GM21576 (cell line): ENCODE measurements around the gene SLC7A9.
"Not testable (repeated sequence)": the region's sequence is repeated elsewhere in the genome, so short reads cannot be mapped to it uniquely, and the experiment has no call there.

Source experiments
- ATAC-seq: cut with Tn5 transposase; IDR thresholded peaks from one replicate; pipeline ENCODE4 v1.9.1; 2021; ENCODE audit warnings: mild to moderate bottlenecking, moderate library complexity; ENCODE audit not compliant: unreplicated experiment

The SLC7A9 gene

DNA sequence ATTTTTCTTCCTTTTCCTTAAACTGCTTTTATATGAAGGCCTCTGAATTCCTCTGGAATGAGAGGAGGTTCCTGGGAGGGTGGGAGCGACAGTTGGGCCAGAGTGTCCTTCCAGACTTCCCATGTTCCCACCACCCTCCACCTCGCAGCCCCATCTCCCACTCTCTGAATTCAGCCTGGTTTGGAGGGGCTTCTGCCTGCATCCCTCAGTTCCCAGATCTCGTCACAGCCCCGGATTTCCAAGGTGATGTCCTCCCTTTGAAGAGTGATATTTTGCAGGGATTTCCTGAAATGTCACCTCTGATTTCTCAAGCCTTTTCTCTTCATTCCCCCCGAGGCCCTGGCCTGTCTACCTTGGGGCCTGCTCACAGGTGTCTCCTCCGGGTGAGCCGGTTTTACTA lies 16.7 kb upstream of the SLC7A9 start:
- ATAC-seq: no peak

GRCh38 chr19:32885255-32885654 lies 15.7 kb upstream of the SLC7A9 start:
- ATAC-seq: not testable (repeated sequence)

DNA sequence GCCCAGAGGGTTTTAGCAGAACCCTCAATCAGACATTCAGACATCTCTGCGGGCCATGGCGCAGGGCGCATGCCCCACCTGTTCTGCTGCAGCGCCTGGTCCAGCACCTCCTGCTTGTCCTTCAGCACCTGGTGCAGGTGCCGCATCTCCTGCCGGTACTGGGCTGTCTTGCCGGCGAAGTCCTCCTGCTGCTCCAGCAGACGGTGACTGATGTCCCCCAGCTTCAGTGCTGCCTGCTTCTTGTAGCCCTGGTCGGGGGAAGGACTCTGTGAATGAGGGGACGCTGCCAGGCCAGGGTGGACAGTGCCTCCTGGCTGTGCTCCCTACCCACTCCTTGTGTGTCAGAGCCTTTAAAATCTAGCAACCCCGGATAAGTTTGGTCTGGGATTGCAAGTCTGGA lies 12.2 kb upstream of the SLC7A9 start:
- ATAC-seq: no peak

DNA sequence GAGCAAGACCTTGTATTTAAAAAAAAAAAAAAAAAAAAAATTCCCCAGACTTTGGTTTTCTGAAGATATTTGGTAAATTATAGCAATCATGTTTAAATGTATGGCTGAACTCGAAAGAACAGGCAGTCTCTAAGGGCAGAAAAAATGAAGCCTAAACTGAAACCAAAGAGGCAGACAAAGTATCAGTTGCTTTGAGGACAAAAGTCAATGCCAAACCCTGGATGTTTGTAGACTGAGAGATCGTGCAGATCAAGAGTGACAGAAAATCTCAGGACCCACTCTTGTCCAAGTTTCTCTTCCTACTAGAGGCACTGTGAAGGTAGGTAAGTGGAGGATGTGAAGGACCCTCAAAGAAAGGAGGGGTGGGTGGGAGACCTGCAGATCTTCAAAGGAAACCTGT lies 11.1 kb upstream of the SLC7A9 start:
- no peak for ATAC-seq

GRCh38 chr19:32879741-32880140 lies 10.2 kb upstream of the SLC7A9 start:
- ATAC-seq: no peak

GRCh38 chr19:32878988-32879387 lies 9.4 kb upstream of the SLC7A9 start:
- ATAC-seq: no peak

GRCh38 chr19:32877977-32878745 lies 8.6 kb upstream of the SLC7A9 start:
- ATAC-seq: no peak

GRCh38 chr19:32877323-32877912 lies 7.9 kb upstream of the SLC7A9 start:
- no peak for ATAC-seq

DNA sequence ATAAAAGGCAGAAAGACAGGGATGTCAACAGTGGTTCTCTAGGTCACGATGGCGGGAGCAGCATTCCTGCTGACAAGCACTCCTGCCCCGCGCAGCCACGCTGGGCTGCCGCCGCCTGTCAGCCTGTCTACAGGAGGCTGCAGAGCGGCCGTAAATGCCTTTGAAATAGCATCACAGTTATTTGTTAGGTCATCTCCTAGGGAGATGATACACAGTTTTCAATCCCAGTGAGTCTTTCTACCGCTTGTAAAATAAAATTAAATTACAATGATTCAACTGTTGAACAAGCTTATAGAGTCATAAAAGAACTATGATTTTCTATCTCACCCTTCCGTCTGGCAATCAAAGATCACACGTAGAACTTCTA lies 7.3 kb upstream of the SLC7A9 start:
- ATAC-seq: no peak

DNA sequence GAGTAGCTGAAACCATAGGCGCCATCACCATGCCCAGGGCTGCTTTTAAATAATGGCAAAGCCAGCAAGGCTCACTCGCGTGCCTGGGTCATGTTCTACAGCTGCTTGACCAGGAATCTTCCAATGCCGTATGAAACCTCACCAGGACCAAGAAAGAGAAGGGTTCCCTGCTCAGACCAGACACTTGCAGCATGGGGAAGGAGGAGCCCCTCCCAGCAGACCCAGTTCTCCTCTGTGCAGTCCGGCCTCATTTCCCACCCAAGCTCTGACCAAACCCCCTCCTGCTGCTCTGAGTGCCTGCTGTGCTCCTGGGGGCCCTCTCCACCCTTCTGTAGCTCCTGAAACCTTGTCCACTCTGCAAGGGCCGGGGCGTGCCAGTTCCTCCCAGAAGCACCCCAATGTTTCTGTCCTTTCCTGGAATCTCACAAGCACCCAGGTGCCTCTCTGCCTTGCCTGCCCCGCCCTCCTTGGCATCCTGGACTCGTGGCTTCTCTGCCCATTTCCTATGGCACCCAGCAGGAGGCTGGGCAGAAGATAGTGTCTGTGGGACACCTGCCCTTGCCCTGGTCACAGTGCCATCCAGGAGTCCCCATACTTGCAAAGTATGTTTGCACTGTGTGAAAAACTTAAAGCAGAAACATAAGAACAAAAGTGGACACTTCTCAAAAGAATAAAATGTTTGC lies 6.8 kb upstream of the SLC7A9 start:
- no peak for ATAC-seq

GRCh38 chr19:32875428-32875827 lies 5.9 kb upstream of the SLC7A9 start:
- no peak for ATAC-seq

DNA sequence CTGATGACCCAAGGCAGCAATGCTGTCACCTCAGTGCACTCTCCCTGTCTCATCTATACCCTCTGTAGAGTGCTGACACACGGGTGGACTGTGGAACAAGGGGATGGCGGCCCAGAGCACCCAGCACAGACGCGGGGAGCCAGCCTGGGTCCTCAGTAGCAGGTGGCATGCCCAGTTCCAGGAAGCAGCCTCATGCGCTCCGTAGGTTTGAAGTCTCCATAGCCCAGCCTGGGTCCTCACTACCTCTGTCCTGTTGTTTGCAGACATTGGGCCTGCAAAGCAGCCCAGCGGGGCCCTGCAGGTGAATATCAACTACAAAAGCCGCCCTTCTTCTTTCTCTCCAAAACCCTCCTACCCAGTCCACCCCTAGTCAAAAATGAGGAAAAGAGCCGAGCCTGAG lies 5.0 kb upstream of the SLC7A9 start:
- no peak for ATAC-seq

- no peak for ATAC-seq
Observed at GRCh38 chr19:32873247-32873959, 3.8 kb upstream of the SLC7A9 start.

- ATAC-seq: no peak
Observed at GRCh38 chr19:32872391-32872790, 2.8 kb upstream of the SLC7A9 start.

DNA sequence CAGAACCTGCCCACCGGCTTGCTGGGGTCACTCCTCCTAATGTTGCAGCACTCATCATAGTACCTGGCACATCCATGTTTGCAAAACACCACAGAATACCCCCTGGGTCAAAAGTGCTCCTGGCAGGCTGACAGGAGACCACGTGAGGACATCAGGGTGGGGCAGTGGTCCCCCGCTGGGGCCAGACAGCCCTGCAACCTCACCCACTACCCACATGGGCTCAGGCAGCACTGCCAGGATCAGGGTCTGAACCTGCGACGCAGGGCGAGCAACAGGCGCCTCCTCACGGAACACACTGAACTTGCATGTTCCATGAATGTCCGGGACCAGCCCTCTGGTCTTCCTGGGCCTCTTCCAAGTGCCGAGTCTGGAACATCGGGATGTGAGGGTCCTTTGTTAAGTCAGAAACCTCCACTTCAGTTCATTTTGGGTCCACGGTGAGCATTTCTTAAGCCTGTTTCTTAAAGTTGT lies 1.4 kb upstream of the SLC7A9 start:
- no peak for ATAC-seq

DNA sequence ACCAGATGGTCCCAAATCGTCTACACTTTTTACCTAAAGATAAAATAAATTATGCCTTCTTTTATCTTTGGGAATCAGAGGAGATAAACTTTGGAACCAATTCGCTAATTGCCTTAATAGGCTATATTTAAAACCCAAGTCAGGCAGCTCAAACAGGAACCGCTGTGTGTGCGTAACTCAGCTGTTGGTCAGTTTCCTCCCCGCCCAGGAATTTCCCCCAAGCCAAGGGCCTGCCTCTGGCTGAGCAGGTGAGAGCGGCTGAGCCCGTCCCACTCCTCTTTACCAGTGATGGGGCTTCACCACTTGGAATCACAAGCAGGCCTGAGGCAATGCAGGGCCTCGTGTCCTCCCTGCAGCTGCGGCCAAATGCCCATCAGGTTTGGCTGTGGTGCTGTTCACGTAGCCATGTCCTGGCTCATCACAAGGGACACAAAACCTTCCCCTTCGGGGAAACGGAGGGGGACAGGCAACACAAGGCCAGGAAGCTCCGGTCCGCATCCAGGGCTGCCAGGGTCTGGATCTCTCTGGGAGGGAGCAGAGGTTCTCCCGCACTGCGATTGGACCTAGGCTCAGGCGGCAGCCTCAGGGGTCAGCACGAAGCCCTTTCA lies 503 bp upstream of the SLC7A9 start:
- ATAC-seq: no peak

GRCh38 chr19:32868206-32868950 lies 1.2 kb downstream of the SLC7A9 start:
- ATAC-seq: no peak

DNA sequence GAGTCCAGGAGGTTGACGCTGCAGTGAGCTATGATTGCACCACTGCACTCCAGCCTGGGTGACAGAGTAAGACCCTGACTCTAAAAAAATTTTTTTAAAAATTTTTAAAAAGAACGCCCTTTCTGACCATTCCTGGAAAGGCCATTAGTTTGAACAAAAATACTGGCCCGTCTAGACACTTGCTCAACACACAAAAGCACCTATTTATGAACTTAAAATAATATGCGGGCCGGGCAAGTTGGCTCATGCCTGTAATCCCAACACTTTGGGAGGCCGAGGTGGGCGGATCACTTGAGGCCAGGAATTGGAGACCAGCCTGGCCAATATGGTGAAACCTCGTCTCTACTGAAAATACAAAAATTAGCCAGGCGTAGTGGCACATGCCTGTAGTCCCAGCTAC lies 2.1 kb downstream of the SLC7A9 start:
- not testable (repeated sequence) for ATAC-seq

GRCh38 chr19:32866564-32867265 lies 2.9 kb downstream of the SLC7A9 start:
- ATAC-seq: no peak

DNA sequence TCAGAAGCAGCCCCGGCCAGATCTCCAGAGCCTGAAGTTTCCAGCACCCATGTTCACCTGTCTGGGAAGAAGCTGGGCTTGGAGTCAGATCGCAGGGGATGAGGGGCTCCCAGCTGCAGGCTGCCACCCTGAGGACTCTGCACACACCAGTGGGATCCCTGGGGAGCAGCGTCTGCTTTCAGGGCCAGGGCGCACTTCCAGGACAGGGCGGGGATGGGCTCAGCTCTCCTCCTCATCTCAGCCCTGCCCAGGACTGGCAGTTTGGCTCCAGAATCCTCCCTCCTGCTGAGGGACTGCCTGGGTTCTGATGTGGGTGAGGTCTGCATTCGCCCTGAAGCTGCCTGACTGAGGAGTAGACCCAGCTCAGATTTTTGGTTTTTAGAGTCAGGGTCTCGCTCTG lies 3.5 kb downstream of the SLC7A9 start:
- no peak for ATAC-seq
